ENCODE data around the gene DYNLRB1. TPM values are rescaled to one million over a fixed set of nuclear protein-coding genes. Genes with fewer than 3 reads are reported as not detected.

DYNLRB1 gene
- total and polyA plus RNA-seq, 4 donors, result 120 to 305 (median 223) TPM

- intact Hi-C loops (cut with DNase I), result loop anchor here in 1 of 2 donors (5.0 kb wide), 1 partner anchor 147 kb away; no protein-coding TSS in a partner anchor
- no peak for DNase-seq
- H3K27ac ChIP-seq (ENCODE audit: low read depth in 1 of 2, low read length in 2 of 2), result no peak overlapping the region
These were observed 44.4 kb downstream of the DYNLRB1 start for GRCh38 chr20:34560614-34561013.

GRCh38 chr20:34561661-34562060 is 45.4 kb downstream of the DYNLRB1 start:
- intact Hi-C loops (cut with DNase I), result loop anchor here in 1 of 2 donors (5.0 kb wide), 1 partner anchor 146 kb away; no protein-coding TSS in a partner anchor
- Histone ChIP-seq H3K9me3 (ENCODE audit: control insufficient read depth, low read length) (no peaks in the 10 kb centered on the region), H3K36me3 (ENCODE audit: control insufficient read depth in 1 of 2, insufficient read depth in 2 of 2, low read length in 1 of 2) (peaks cover 0 to 2% of the 10 kb centered on the region in 2 donors), H3K4me3 (ENCODE audit: low read length in 2 of 2) (no peak overlapping the region), H3K27me3 (ENCODE audit: control insufficient read depth in 1 of 2, insufficient read depth in 2 of 2, low read length in 1 of 2) (no peaks in the 10 kb centered on the region), H3K4me1 (ENCODE audit: control insufficient read depth in 1 of 2, insufficient read depth in 2 of 2, low read length in 2 of 2) (no peaks in the 10 kb centered on the region), H3K27ac (ENCODE audit: low read depth in 1 of 2, low read length in 2 of 2) (no peak overlapping the region)
- no peak for ATAC-seq (ENCODE audit: low FRiP score)
- 73 to 75% methylated on average over 10 of the region's 10 CpGs for WGBS, 2 donors
- DNase-seq, result no peak

More at GRCh38 chr20:34560614-34561013, 44.4 kb downstream of the DYNLRB1 start:
- Histone ChIP-seq H3K27me3 (ENCODE audit: control insufficient read depth in 1 of 2, insufficient read depth in 2 of 2, low read length in 1 of 2) (no peaks in the 10 kb centered on the region), H3K4me3 (ENCODE audit: low read length in 2 of 2) (no peak overlapping the region), H3K36me3 (ENCODE audit: control insufficient read depth in 1 of 2, insufficient read depth in 2 of 2, low read length in 1 of 2) (no peaks in the 10 kb centered on the region), H3K9me3 (ENCODE audit: control insufficient read depth, low read length) (no peaks in the 10 kb centered on the region), H3K4me1 (ENCODE audit: control insufficient read depth in 1 of 2, insufficient read depth in 2 of 2, low read length in 2 of 2) (no peaks in the 10 kb centered on the region)
- 77 to 87% methylated on average over 7 of the region's 7 CpGs for WGBS, 2 donors
- no peak for ATAC-seq (ENCODE audit: low FRiP score)

- no peak for DNase-seq
- intact Hi-C loops (cut with DNase I), result loop anchor here in 1 of 2 donors (5.0 kb wide), 1 partner anchor 145 kb away; no protein-coding TSS in a partner anchor
- no peaks in the 10 kb centered on the region for H3K4me1 ChIP-seq (ENCODE audit: control insufficient read depth in 1 of 2, insufficient read depth in 2 of 2, low read length in 2 of 2)
- no peak overlapping the region for H3K27ac ChIP-seq (ENCODE audit: low read depth in 1 of 2, low read length in 2 of 2)
- 59 to 66% methylated on average over 5 of the region's 5 CpGs for WGBS, 2 donors
- H3K9me3 ChIP-seq (ENCODE audit: control insufficient read depth, low read length), result no peaks in the 10 kb centered on the region
- H3K36me3 ChIP-seq (ENCODE audit: control insufficient read depth in 1 of 2, insufficient read depth in 2 of 2, low read length in 1 of 2), result peaks cover 0 to 2% of the 10 kb centered on the region in 2 donors
- H3K4me3 ChIP-seq (ENCODE audit: low read length in 2 of 2), result no peak overlapping the region
- ATAC-seq (ENCODE audit: low FRiP score), result no peak
- H3K27me3 ChIP-seq (ENCODE audit: control insufficient read depth in 1 of 2, insufficient read depth in 2 of 2, low read length in 1 of 2), result no peaks in the 10 kb centered on the region
These were observed 46.4 kb downstream of the DYNLRB1 start for GRCh38 chr20:34562641-34563040.

GRCh38 chr20:34564833-34565232 is 48.6 kb downstream of the DYNLRB1 start:
- no peaks in the 10 kb centered on the region for H3K4me1 ChIP-seq (ENCODE audit: control insufficient read depth in 1 of 2, insufficient read depth in 2 of 2, low read length in 2 of 2)
- peaks cover 0 to 2% of the 10 kb centered on the region in 2 donors for H3K36me3 ChIP-seq (ENCODE audit: control insufficient read depth in 1 of 2, insufficient read depth in 2 of 2, low read length in 1 of 2)
- intact Hi-C loops (cut with DNase I), result loop anchor here in 1 of 2 donors (5.0 kb wide), 1 partner anchor 142 kb away; no protein-coding TSS in a partner anchor
- WGBS, 2 donors, result 79 to 80% methylated on average over 7 of the region's 7 CpGs
- no peaks in the 10 kb centered on the region for H3K9me3 ChIP-seq (ENCODE audit: control insufficient read depth, low read length)
- DNase-seq, result no peak
- H3K27ac ChIP-seq (ENCODE audit: low read depth in 1 of 2, low read length in 2 of 2), result no peak overlapping the region
- no peak for ATAC-seq (ENCODE audit: low FRiP score)
- no peaks in the 10 kb centered on the region for H3K27me3 ChIP-seq (ENCODE audit: control insufficient read depth in 1 of 2, insufficient read depth in 2 of 2, low read length in 1 of 2)
- H3K4me3 ChIP-seq (ENCODE audit: low read length in 2 of 2), result no peak overlapping the region

GRCh38 chr20:34566978-34567891 is 51.0 kb downstream of the DYNLRB1 start:
- H3K27me3 ChIP-seq (ENCODE audit: control insufficient read depth in 1 of 2, insufficient read depth in 2 of 2, low read length in 1 of 2), result no peaks in the 10 kb centered on the region
- H3K4me3 ChIP-seq (ENCODE audit: low read length in 2 of 2), result no peak overlapping the region
- intact Hi-C loops (cut with DNase I), result no loop called here
- DNase-seq (no peak), ATAC-seq (ENCODE audit: low FRiP score) (no peak)
- peaks cover 0 to 7% of the 10 kb centered on the region in 2 donors for H3K36me3 ChIP-seq (ENCODE audit: control insufficient read depth in 1 of 2, insufficient read depth in 2 of 2, low read length in 1 of 2)
- 87 to 89% methylated on average over 9 of the region's 9 CpGs for WGBS, 2 donors
- no peaks in the 10 kb centered on the region for H3K9me3 ChIP-seq (ENCODE audit: control insufficient read depth, low read length)
- H3K27ac ChIP-seq (ENCODE audit: low read depth in 1 of 2, low read length in 2 of 2), result no peak overlapping the region
- H3K4me1 ChIP-seq (ENCODE audit: control insufficient read depth in 1 of 2, insufficient read depth in 2 of 2, low read length in 2 of 2), result no peaks in the 10 kb centered on the region

GRCh38 chr20:34567892-34568865 is 52.0 kb downstream of the DYNLRB1 start:
- Histone ChIP-seq H3K4me3 (ENCODE audit: low read length in 2 of 2) (no peak overlapping the region), H3K27me3 (ENCODE audit: control insufficient read depth in 1 of 2, insufficient read depth in 2 of 2, low read length in 1 of 2) (no peaks in the 10 kb centered on the region), H3K36me3 (ENCODE audit: control insufficient read depth in 1 of 2, insufficient read depth in 2 of 2, low read length in 1 of 2) (peaks cover 0 to 7% of the 10 kb centered on the region in 2 donors), H3K4me1 (ENCODE audit: control insufficient read depth in 1 of 2, insufficient read depth in 2 of 2, low read length in 2 of 2) (no peaks in the 10 kb centered on the region), H3K9me3 (ENCODE audit: control insufficient read depth, low read length) (no peaks in the 10 kb centered on the region), H3K27ac (ENCODE audit: low read depth in 1 of 2, low read length in 2 of 2) (no peak overlapping the region)
- 92 to 93% methylated on average over 15 of the region's 15 CpGs for WGBS, 2 donors
- no peak for DNase-seq
- intact Hi-C loops (cut with DNase I), result no loop called here
- ATAC-seq (ENCODE audit: low FRiP score), result no peak

- H3K36me3 ChIP-seq (ENCODE audit: control insufficient read depth in 1 of 2, insufficient read depth in 2 of 2, low read length in 1 of 2), result peaks cover 0 to 10% of the 10 kb centered on the region in 2 donors
- H3K27ac ChIP-seq (ENCODE audit: low read depth in 1 of 2, low read length in 2 of 2), result no peak overlapping the region
- 94% methylated on average over 2 of the region's 2 CpGs for WGBS, 2 donors
- no peaks in the 10 kb centered on the region for H3K27me3 ChIP-seq (ENCODE audit: control insufficient read depth in 1 of 2, insufficient read depth in 2 of 2, low read length in 1 of 2)
- intact Hi-C loops (cut with DNase I), result no loop called here
- no peaks in the 10 kb centered on the region for H3K4me1 ChIP-seq (ENCODE audit: control insufficient read depth in 1 of 2, insufficient read depth in 2 of 2, low read length in 2 of 2)
- DNase-seq (no peak), ATAC-seq (ENCODE audit: low FRiP score) (no peak)
- H3K4me3 ChIP-seq (ENCODE audit: low read length in 2 of 2), result no peak overlapping the region
- no peaks in the 10 kb centered on the region for H3K9me3 ChIP-seq (ENCODE audit: control insufficient read depth, low read length)
These were observed 53.4 kb downstream of the DYNLRB1 start for GRCh38 chr20:34569598-34569997.

- H3K9me3 ChIP-seq (ENCODE audit: control insufficient read depth, low read length), result no peaks in the 10 kb centered on the region
- no peaks in the 10 kb centered on the region for H3K27me3 ChIP-seq (ENCODE audit: control insufficient read depth in 1 of 2, insufficient read depth in 2 of 2, low read length in 1 of 2)
- H3K4me1 ChIP-seq (ENCODE audit: control insufficient read depth in 1 of 2, insufficient read depth in 2 of 2, low read length in 2 of 2), result no peaks in the 10 kb centered on the region
- intact Hi-C loops (cut with DNase I), result no loop called here
- no peak overlapping the region for H3K4me3 ChIP-seq (ENCODE audit: low read length in 2 of 2)
- DNase-seq (no peak), ATAC-seq (ENCODE audit: low FRiP score) (no peak)
- WGBS, 2 donors, result 56 to 60% methylated on average over 3 of the region's 3 CpGs
- H3K36me3 ChIP-seq (ENCODE audit: control insufficient read depth in 1 of 2, insufficient read depth in 2 of 2, low read length in 1 of 2), result peaks cover 0 to 10% of the 10 kb centered on the region in 2 donors
- H3K27ac ChIP-seq (ENCODE audit: low read depth in 1 of 2, low read length in 2 of 2), result no peak overlapping the region
These were observed 54.7 kb downstream of the DYNLRB1 start for GRCh38 chr20:34570859-34571306.
